ENCODE measurements around the gene NDUFS7. TPM values are rescaled to one million over a fixed set of nuclear protein-coding genes. Genes with fewer than 3 reads are reported as not detected.

NDUFS7 gene
- total RNA-seq, 1 experiment from 2014 or later, result 83.9 TPM

GRCh38 chr19:1379126-1379905 lies 4.4 kb upstream of the NDUFS7 start:
- no peak overlapping the region for H2BK12ac ChIP-seq (ENCODE audit: insufficient read length, low read depth, low read length)
- no peak overlapping the region for H2AFZ ChIP-seq (ENCODE audit: low read length)
- no peaks in the 10 kb centered on the region for H3K9me3 ChIP-seq (ENCODE audit: control insufficient read depth, low read depth, low read length)
- no peak overlapping the region for H2BK15ac ChIP-seq (ENCODE audit: low read depth, low read length)
- peaks cover 3% of the 10 kb centered on the region for H3K23me2 ChIP-seq (ENCODE audit: insufficient read length, low read depth, low read length, poor library complexity, severe bottlenecking)
- Mint-ChIP-seq H3K4me3 (no peak overlapping the region), H3K36me3 (ENCODE audit: insufficient read depth in 1 of 3, low read depth in 3 of 3) (peaks cover 12 to 23% (median 13%) of the 10 kb centered on the region in 3 experiments), H3K4me1 (peaks cover 6 to 15% of the 10 kb centered on the region in 2 experiments), H3K27ac (no peak overlapping the region), H3K27me3 (ENCODE audit: low read depth) (peaks cover 3% of the 10 kb centered on the region), H3K9me3 (peaks cover 3 to 5% of the 10 kb centered on the region in 2 experiments; a peak in 2 of 5 replicates)
- no peak overlapping the region for H2BK5ac ChIP-seq (ENCODE audit: insufficient read length, low read length)
- H3K79me1 ChIP-seq (ENCODE audit: insufficient read depth, low read depth, low read length, poor library complexity, severe bottlenecking), result peaks cover 2% of the 10 kb centered on the region
- H4K20me1 ChIP-seq (ENCODE audit: control insufficient read depth, insufficient read depth, insufficient read length), result no peaks in the 10 kb centered on the region
- TF ChIP-seq CTCF (conservative IDR thresholded peaks at IDR 0.05), result no peak
- no CpG with 5 or more reads among the region's 27 CpGs for WGBS (ENCODE audit: extremely low coverage, insufficient read length, low lambda C conversion rate)
- H3K23ac ChIP-seq (ENCODE audit: insufficient read length, low read depth, low read length), result no peak overlapping the region
- H2AK5ac ChIP-seq (ENCODE audit: insufficient read length, low read length), result no peak overlapping the region
- no peak overlapping the region for H2BK120ac ChIP-seq (ENCODE audit: low read depth, low read length, poor library complexity, severe bottlenecking)
- no peak overlapping the region for H3K14ac ChIP-seq (ENCODE audit: insufficient read depth, low read length)
- H3K4me1 ChIP-seq (ENCODE audit: insufficient read depth, low read length), result no peaks in the 10 kb centered on the region
- H3K9ac ChIP-seq (ENCODE audit: extremely low read depth, insufficient read length, low read length), result no peak overlapping the region
- no peak overlapping the region for H4K8ac ChIP-seq (replicated peaks; ENCODE audit: insufficient read length, low read depth, low read length)
- DNase-seq, result no peak
- H3K4ac ChIP-seq (ENCODE audit: low read depth, low read length), result no peak overlapping the region
- H3K79me2 ChIP-seq (ENCODE audit: insufficient read depth, low read length), result peaks cover under 1% of the 10 kb centered on the region; the same call in 1 of the 2 replicates
- H3T11ph ChIP-seq (ENCODE audit: low read length), result no peak overlapping the region
- no peak overlapping the region for H4K91ac ChIP-seq (ENCODE audit: insufficient read length, low read depth, low read length)
- no peak overlapping the region for H3K56ac ChIP-seq (ENCODE audit: insufficient read length, low read depth, low read length)
- no peak overlapping the region for H3K27ac ChIP-seq (ENCODE audit: insufficient read length, low read depth, low read length)
- no peaks in the 10 kb centered on the region for H3K27me3 ChIP-seq (ENCODE audit: insufficient read depth, low read length)
- no peak overlapping the region for H3K4me2 ChIP-seq (ENCODE audit: insufficient read depth, insufficient read length, low read length)
- H4K5ac ChIP-seq (ENCODE audit: insufficient read length, low read depth, low read length), result no peak overlapping the region
- H3K18ac ChIP-seq (ENCODE audit: insufficient read length, low read depth, low read length), result no peak overlapping the region
- H2BK20ac ChIP-seq (ENCODE audit: low read depth, low read length, poor library complexity, severe bottlenecking), result no peak overlapping the region
